H1 (cell line): ENCODE measurements around the gene GAS7.

Experiments used
- EGR1 ChIP-seq: IDR thresholded peaks from 2 replicates; pipeline ENCODE4 v1.6.1; 2011; ENCODE audit warnings: low read depth, low read length, borderline replicate concordance
- EP300 ChIP-seq, 2 experiments: IDR thresholded peaks; 1 replicate in 1 of 2; 2 replicates in 1 of 2; pipeline ENCODE4 v1.6.1; 2011 to 2012; ENCODE audit warnings: low read depth in 2 of 2, low read length in 2 of 2, mild to moderate bottlenecking in 2 of 2, borderline replicate concordance in 1 of 2, inconsistent platforms in 1 of 2, moderate library complexity in 1 of 2
- GABPA ChIP-seq: IDR thresholded peaks from 2 replicates; pipeline ENCODE4 v1.6.1; 2011; ENCODE audit warnings: mild to moderate bottlenecking, low read length, moderate library complexity, borderline replicate concordance; ENCODE audit not compliant: insufficient read depth
- KDM1A ChIP-seq: fragments of 200-600, 300-600 bp; sonication (generic); IDR thresholded peaks from 2 replicates; pipeline ENCODE4 v1.7.1; 2016; ENCODE audit warnings: mild to moderate bottlenecking, low read length, borderline replicate concordance
- MAFK ChIP-seq: IDR thresholded peaks from 2 replicates; pipeline ENCODE4 v1.6.1; 2012; ENCODE audit warnings: low read depth, mild to moderate bottlenecking, improper control_type of control experiment, low read length
- NANOG ChIP-seq: IDR thresholded peaks from 2 replicates; pipeline ENCODE4 v1.6.1; 2011; ENCODE audit warnings: low read length, low read depth, mild to moderate bottlenecking, inconsistent platforms; ENCODE audit not compliant: insufficient read depth, poor library complexity, severe bottlenecking
- POLR2A ChIP-seq, 2 experiments: IDR thresholded peaks; 1 replicate in 1 of 2; 2 replicates in 1 of 2; pipeline ENCODE4 v1.6.1; 2011; ENCODE audit warnings: low read depth in 2 of 2, low read length in 2 of 2, mild to moderate bottlenecking in 2 of 2; ENCODE audit errors: control extremely low read depth in 1 of 2
- POLR2AphosphoS5 ChIP-seq: IDR thresholded peaks from 2 replicates; pipeline ENCODE4 v1.6.1; 2011; ENCODE audit warnings: low read depth, low read length
- RBBP5 ChIP-seq: IDR thresholded peaks from 2 replicates; pipeline ENCODE4 v1.7.1; 2012; ENCODE audit warnings: low read depth, mild to moderate bottlenecking, inconsistent platforms, low read length, moderate library complexity, borderline replicate concordance
- RFX5 ChIP-seq: IDR thresholded peaks from 2 replicates; pipeline ENCODE4 v1.6.1; 2011; ENCODE audit warnings: low read depth, low read length, improper control_type of control experiment, borderline replicate concordance
- YY1 ChIP-seq: IDR thresholded peaks from 2 replicates; pipeline ENCODE4 v1.6.1; 2011; ENCODE audit warnings: low read depth, mild to moderate bottlenecking, low read length
- TF ChIP-seq, protein P1 (sequence below): IDR thresholded peaks from 2 replicates; pipeline ENCODE4 v1.6.1; 2011; ENCODE audit warnings: low read length, improper control_type of control experiment
- TF ChIP-seq, protein P2 (sequence below): IDR thresholded peaks from 2 replicates; pipeline ENCODE4 v1.6.1; 2011; ENCODE audit warnings: low read depth, mild to moderate bottlenecking, low read length; ENCODE audit not compliant: insufficient read depth
- TF ChIP-seq, protein P3 (sequence below), 3 experiments: IDR thresholded peaks; 1 replicate in 2 of 3; 2 replicates in 1 of 3; pipeline versions ENCODE4 v1.5.1 to v1.6.1; 2011; ENCODE audit warnings: low read length in 3 of 3, mild to moderate bottlenecking in 3 of 3, inconsistent platforms in 2 of 3, low read depth in 1 of 3, moderate library complexity in 1 of 3; ENCODE audit not compliant: insufficient read depth in 1 of 3; ENCODE audit errors: control extremely low read depth in 1 of 3

DNA sequence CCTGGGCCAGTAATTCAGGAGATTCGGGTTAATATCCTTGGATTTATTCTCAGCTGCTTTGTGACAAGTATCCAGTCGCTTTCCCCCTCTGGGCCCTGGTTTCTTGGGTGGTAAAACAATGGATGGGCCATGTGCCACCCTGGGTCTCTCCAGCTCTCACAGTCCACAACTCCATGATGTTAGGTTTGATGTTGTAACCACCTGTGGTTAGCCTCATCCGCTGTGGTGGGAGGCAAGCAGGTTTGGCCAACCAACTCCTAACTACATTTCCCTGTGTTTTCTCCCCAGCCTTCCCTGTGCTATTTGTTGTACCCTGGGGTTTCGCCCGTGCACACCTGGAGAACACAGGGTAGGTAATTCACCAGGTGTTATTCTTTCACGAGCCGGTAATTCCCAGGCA is 337.6 kb downstream of the GAS7 start:
- TF ChIP-seq, protein P1, sequence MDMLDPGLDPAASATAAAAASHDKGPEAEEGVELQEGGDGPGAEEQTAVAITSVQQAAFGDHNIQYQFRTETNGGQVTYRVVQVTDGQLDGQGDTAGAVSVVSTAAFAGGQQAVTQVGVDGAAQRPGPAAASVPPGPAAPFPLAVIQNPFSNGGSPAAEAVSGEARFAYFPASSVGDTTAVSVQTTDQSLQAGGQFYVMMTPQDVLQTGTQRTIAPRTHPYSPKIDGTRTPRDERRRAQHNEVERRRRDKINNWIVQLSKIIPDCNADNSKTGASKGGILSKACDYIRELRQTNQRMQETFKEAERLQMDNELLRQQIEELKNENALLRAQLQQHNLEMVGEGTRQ = no peak
- TF ChIP-seq EP300 (IDR thresholded peaks at IDR 0.05; ENCODE audit: borderline replicate concordance in 1 of 2, low read depth in 2 of 2, low read length in 2 of 2) (no peak), RFX5 (no peak), NANOG (no peak), YY1 (no peak), POLR2A (IDR thresholded peaks at IDR 0.05; ENCODE audit: control extremely low read depth in 1 of 2, low read depth in 2 of 2, low read length in 2 of 2) (no peak), MAFK (no peak), RBBP5 (no peak), KDM1A (no peak), EGR1 (no peak), POLR2AphosphoS5 (no peak), GABPA (no peak)
- TF ChIP-seq, protein P2, sequence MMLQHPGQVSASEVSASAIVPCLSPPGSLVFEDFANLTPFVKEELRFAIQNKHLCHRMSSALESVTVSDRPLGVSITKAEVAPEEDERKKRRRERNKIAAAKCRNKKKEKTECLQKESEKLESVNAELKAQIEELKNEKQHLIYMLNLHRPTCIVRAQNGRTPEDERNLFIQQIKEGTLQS = no peak
- TF ChIP-seq, protein P3, sequence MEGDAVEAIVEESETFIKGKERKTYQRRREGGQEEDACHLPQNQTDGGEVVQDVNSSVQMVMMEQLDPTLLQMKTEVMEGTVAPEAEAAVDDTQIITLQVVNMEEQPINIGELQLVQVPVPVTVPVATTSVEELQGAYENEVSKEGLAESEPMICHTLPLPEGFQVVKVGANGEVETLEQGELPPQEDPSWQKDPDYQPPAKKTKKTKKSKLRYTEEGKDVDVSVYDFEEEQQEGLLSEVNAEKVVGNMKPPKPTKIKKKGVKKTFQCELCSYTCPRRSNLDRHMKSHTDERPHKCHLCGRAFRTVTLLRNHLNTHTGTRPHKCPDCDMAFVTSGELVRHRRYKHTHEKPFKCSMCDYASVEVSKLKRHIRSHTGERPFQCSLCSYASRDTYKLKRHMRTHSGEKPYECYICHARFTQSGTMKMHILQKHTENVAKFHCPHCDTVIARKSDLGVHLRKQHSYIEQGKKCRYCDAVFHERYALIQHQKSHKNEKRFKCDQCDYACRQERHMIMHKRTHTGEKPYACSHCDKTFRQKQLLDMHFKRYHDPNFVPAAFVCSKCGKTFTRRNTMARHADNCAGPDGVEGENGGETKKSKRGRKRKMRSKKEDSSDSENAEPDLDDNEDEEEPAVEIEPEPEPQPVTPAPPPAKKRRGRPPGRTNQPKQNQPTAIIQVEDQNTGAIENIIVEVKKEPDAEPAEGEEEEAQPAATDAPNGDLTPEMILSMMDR (IDR thresholded peaks at IDR 0.05; ENCODE audit: control extremely low read depth in 1 of 3, insufficient read depth in 1 of 3, low read depth in 1 of 3, low read length in 3 of 3) = no peak
